ENCODE data around the gene POMGNT1. TPM values are rescaled to one million over a fixed set of nuclear protein-coding genes. Genes with fewer than 3 reads are reported as not detected.

POMGNT1 gene
- total and polyA plus RNA-seq, 2 of the 13 experiments (the other 11 are each of a cell fraction or from before 2014, with no cell fraction given), result 33.9 to 46.8 TPM

- TF ChIP-seq FUBP1 (CRISPR knock-in tag; IDR thresholded peaks at IDR 0.05; ENCODE audit: borderline replicate concordance) (no peak), ZFP37 (CRISPR knock-in tag; IDR thresholded peaks at IDR 0.05; ENCODE audit: borderline replicate concordance) (no peak), ZNF234 (CRISPR knock-in tag; conservative IDR thresholded peaks at IDR 0.05) (no peak), TBL1XR1 (IDR thresholded peaks at IDR 0.05; ENCODE audit: borderline replicate concordance, low read length, partially characterized antibody) (no peak), TARDBP (CRISPR knock-in tag; IDR thresholded peaks at IDR 0.05) (0 out of 2 replicates have a peak, but pooled peaks have one; percentile 6), ZNF552 (CRISPR knock-in tag; IDR thresholded peaks at IDR 0.05; ENCODE audit: borderline replicate concordance) (no peak), TCF7L2 (IDR thresholded peaks at IDR 0.05; ENCODE audit: low read depth, low read length) (no peak), ZNF556 (CRISPR knock-in tag; IDR thresholded peaks at IDR 0.05; ENCODE audit: borderline replicate concordance) (no peak), ZNF160 (CRISPR knock-in tag; IDR thresholded peaks at IDR 0.05) (0 out of 2 replicates have a peak, but pooled peaks have one; percentile 16), ZNF550 (CRISPR knock-in tag; IDR thresholded peaks at IDR 0.05; ENCODE audit: borderline replicate concordance) (no peak), HOXD1 (CRISPR knock-in tag; IDR thresholded peaks at IDR 0.05) (no peak), IKZF1 (IDR thresholded peaks at IDR 0.05) (no peak), MIER2 (CRISPR knock-in tag; IDR thresholded peaks at IDR 0.05) (no peak), REXO4 (CRISPR knock-in tag; IDR thresholded peaks at IDR 0.05; ENCODE audit: borderline replicate concordance) (no peak), NBN (conservative IDR thresholded peaks at IDR 0.05) (no peak), HCFC1 (IDR thresholded peaks at IDR 0.05; ENCODE audit: low read depth, low read length) (no peak), ZNF282 (IDR thresholded peaks at IDR 0.05; ENCODE audit: partially characterized antibody) (no peak), KDM2A (CRISPR knock-in tag; IDR thresholded peaks at IDR 0.05; ENCODE audit: borderline replicate concordance, low read depth) (peak; percentile 16; the same call in 1 of the 2 replicates), TBX3 (IDR thresholded peaks at IDR 0.05; ENCODE audit: borderline replicate concordance) (no peak), ATF7-NPFF (CRISPR knock-in tag; IDR thresholded peaks at IDR 0.05; ENCODE audit: low read depth) (0 out of 2 replicates have a peak, but pooled peaks have one; percentile 8), GATA4 (IDR thresholded peaks at IDR 0.05; ENCODE audit: borderline replicate concordance, low read depth) (no peak), ZNF354B (CRISPR knock-in tag; IDR thresholded peaks at IDR 0.05) (no peak), ZNF607 (CRISPR knock-in tag; IDR thresholded peaks at IDR 0.05; ENCODE audit: borderline replicate concordance) (peak; percentile 42; the same call in 1 of the 2 replicates), ZNF839 (CRISPR knock-in tag; IDR thresholded peaks at IDR 0.05; ENCODE audit: borderline replicate concordance) (no peak), ZNF33A (CRISPR knock-in tag; IDR thresholded peaks at IDR 0.05; ENCODE audit: borderline replicate concordance) (no peak), MXD3 (CRISPR knock-in tag; IDR thresholded peaks at IDR 0.05) (no peak), KLF13 (CRISPR knock-in tag; IDR thresholded peaks at IDR 0.05) (no peak), NFYC (CRISPR knock-in tag; IDR thresholded peaks at IDR 0.05) (no peak), NFKB2 (CRISPR knock-in tag; IDR thresholded peaks at IDR 0.05; ENCODE audit: borderline replicate concordance) (no peak), HNF1B (CRISPR knock-in tag; IDR thresholded peaks at IDR 0.05) (0 out of 2 replicates have a peak, but pooled peaks have one; percentile 21)
These were observed 672 bp downstream of the POMGNT1 start (continued) for GRCh38 chr1:46197560-46197963.

Data from HepG2 (cell line).